RPMI7951 (cell line): ENCODE results near the gene TAS2R19. TPM values are rescaled to one million over a fixed set of nuclear protein-coding genes. Genes with fewer than 3 reads are reported as not detected.

Experiments used
- DNase-seq: peaks from one replicate; pipeline ENCODE4 v3.0.0-alpha.2; 2012; ENCODE audit warnings: low read depth
- total RNA-seq: library from RNA; depleted of rRNA; stranded (reverse); fragments of >200 nt; shearing (Covaris generic); gene quantifications from 2 replicates; pipeline ENCODE4 v1.2.3, GENCODE V29; 2014; rRNA removed

Gene TAS2R19
- total RNA-seq, 1 experiment from 2014 or later, result 0.24 TPM

DNA sequence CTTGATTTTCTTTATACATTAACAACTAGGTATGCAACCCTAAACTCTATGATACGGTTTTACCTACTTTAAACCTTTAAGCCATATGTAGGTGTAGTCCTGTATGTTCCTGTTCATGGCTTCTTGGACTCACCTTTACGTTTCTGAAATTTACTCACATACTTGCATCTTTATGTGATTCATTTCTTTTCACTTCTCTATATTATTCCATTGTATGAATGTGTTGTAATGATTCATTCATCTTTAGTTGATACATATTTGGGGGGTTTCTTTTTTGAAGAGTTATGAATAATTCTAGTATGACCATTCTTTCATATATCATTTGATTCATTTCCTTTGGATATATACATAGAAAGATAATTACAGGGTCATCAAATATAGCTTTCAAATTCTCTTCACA is 33.3 kb downstream of the TAS2R19 start:
- DNase-seq, result no peak

DNA sequence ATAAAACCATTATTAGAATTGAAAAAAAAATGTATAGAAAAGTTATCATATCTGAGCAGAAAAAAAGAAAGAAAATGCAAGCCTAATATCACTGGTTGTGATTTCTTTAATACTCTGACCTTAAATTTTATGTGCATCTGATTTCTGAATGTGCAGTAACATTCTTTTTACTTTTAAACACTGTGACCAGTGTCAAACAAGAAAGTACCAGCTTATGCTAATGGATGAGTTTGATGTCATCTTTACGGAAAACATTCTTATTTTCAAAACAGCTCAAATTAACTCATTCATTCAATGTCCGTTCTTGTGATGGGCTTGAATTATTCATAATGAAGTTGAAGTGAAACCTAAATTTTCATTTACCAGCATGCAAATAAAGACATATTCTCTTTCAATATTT is 35.6 kb downstream of the TAS2R19 start, which contains the start of gene TAS2R50:
TSS of gene TAS2R50 (minus strand) at position 101 of the 400 bp plus-strand sequence. CDS start at position 49, 52 bp downstream.
- DNase-seq, result no peak

DNA sequence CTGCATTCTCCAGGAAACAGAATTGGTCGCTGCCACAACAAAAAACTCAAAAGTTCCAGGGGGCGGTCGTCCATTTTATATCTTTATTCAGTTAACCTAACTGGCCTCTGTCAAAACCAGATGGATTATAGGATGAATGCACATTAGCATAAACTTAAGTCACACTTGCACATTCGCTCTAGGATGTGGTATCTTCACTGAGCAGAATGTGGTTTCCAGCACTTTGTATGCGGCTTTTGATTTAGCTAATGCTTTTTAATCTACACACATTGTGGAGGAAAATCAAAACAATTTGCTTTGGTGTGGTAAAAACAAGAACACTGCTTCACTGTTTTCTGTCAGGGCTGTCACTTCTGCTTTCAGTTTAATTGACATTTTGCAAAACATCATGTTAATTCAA is 40.2 kb downstream of the TAS2R19 start:
- DNase-seq, result no peak

DNA sequence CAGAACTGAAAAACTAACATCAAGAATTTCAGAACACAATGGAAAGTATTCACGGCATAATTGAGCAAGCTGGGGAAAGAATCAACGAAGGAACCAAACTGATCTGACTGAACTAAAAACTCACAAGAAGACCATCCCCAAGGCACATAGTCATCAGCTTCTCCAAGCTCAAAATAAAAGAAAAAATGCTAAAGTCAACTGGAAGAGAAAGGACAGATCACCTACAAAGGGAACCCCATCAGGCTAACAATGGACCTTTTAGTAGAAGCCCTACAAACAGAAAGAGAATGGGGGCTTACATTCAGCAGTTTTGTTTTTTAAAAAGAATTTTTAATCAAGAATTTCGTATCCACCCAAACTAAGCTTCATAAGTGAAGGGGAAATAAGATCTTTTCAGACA is 47.5 kb downstream of the TAS2R19 start:
- DNase-seq, result no peak

Other genes with a start within 250 kb of the TAS2R19 start
- gene TAS2R7, start 220.0 kb downstream of the TAS2R19 start, total RNA-seq, result not detected in 2 replicates
- gene TAS2R8, start 215.3 kb downstream of the TAS2R19 start, total RNA-seq, result 0.20 TPM in 1 of 2 replicates, not detected in the other
- gene TAS2R9, start 212.5 kb downstream of the TAS2R19 start, total RNA-seq, result not detected in 2 replicates
- 0.60 and 0.68 TPM in 2 replicates for gene TAS2R10, start 196.3 kb downstream of the TAS2R19 start, total RNA-seq
- 1.3 and 2.2 TPM in 2 replicates for gene PRR4, start 173.1 kb downstream of the TAS2R19 start, total RNA-seq
- gene PRH1, start 138.4 kb downstream of the TAS2R19 start, total RNA-seq, result 3.5 and 10.7 TPM in 2 replicates
- 0.20 and 0.48 TPM in 2 replicates for gene TAS2R13, start 113.1 kb downstream of the TAS2R19 start, total RNA-seq
- not detected in 2 replicates for gene PRH2, start 93.4 kb downstream of the TAS2R19 start, total RNA-seq
- gene TAS2R14, start 83.4 kb downstream of the TAS2R19 start, total RNA-seq, result 0.98 and 1.9 TPM in 2 replicates
- 0.20 and 0.24 TPM in 2 replicates for gene TAS2R50, start 35.7 kb downstream of the TAS2R19 start, total RNA-seq
- gene TAS2R20, start 24.3 kb downstream of the TAS2R19 start, total RNA-seq, result 0.24 and 0.68 TPM in 2 replicates
- 1.1 and 1.2 TPM in 2 replicates for gene TAS2R31, start 8.8 kb upstream of the TAS2R19 start, total RNA-seq
- gene TAS2R46, start 39.7 kb upstream of the TAS2R19 start, total RNA-seq, result not detected in 2 replicates
- 0.36 and 0.39 TPM in 2 replicates for gene TAS2R43, start 69.7 kb upstream of the TAS2R19 start, total RNA-seq
- gene TAS2R30, start 112.0 kb upstream of the TAS2R19 start, total RNA-seq, result 0.60 and 0.98 TPM in 2 replicates
- 7.9 and 10.2 TPM in 2 replicates for gene SMIM10L1, start 148.6 kb upstream of the TAS2R19 start, total RNA-seq
- gene TAS2R42, start 164.3 kb upstream of the TAS2R19 start, total RNA-seq, result not detected in 2 replicates
- gene PRB3, start 247.1 kb upstream of the TAS2R19 start, total RNA-seq, result not detected in 2 replicates